NCI-H2227 treated with DMSO at 0.1 percent for 48 hours (cell line): Measurements from ENCODE around the gene REC8.
A peak's percentile ranks its signal among the peaks of the same experiment; 100 is the strongest.
"Not testable (repeated sequence)": the region's sequence is repeated elsewhere in the genome, so short reads cannot be mapped to it uniquely, and the experiment has no call there.

Experiments
- DNase-seq: peaks from one replicate; lab custom pipeline; 2025; lab: John Stamatoyannopoulos, UW

REC8 gene

GRCh38 chr14:24204163-24205146 lies 32.6 kb downstream of the REC8 start:
- DNase-seq, result no peak

- DNase-seq, result no peak
Observed at GRCh38 chr14:24206260-24207103, 34.6 kb downstream of the REC8 start.

GRCh38 chr14:24207104-24207551 lies 35.2 kb downstream of the REC8 start:
- no peak for DNase-seq

- no peak for DNase-seq
Observed at GRCh38 chr14:24207625-24208024, 35.7 kb downstream of the REC8 start.

GRCh38 chr14:24211311-24211710 lies 39.4 kb downstream of the REC8 start:
- DNase-seq, result no peak

GRCh38 chr14:24212924-24213865 lies 41.3 kb downstream of the REC8 start, which contains the start of gene CHMP4A:
TSS of gene CHMP4A (minus strand) at chr14:24213488. CDS start at chr14:24213439, 49 bp downstream.
- DNase-seq, result peak; percentile 95

- no peak for DNase-seq
Observed at GRCh38 chr14:24213866-24214662, 42.2 kb downstream of the REC8 start.

GRCh38 chr14:24215495-24216344 lies 43.8 kb downstream of the REC8 start, which contains the start of gene MDP1:
TSS of gene MDP1 (minus strand) at chr14:24216066. CDS start at chr14:24215955, 111 bp downstream.
- DNase-seq, result peak; percentile 83

- no peak for DNase-seq
Observed at GRCh38 chr14:24216345-24216699, 44.4 kb downstream of the REC8 start.

GRCh38 chr14:24216876-24217275 lies 45.0 kb downstream of the REC8 start:
- DNase-seq, result not testable (repeated sequence)

- DNase-seq, result no peak
Observed at GRCh38 chr14:24219080-24219479, 47.2 kb downstream of the REC8 start.

GRCh38 chr14:24219521-24219920 lies 47.6 kb downstream of the REC8 start:
- DNase-seq, result no peak

GRCh38 chr14:24222987-24223386 lies 51.1 kb downstream of the REC8 start:
- not testable (repeated sequence) for DNase-seq

GRCh38 chr14:24224618-24225071 lies 52.8 kb downstream of the REC8 start:
- no peak for DNase-seq

- DNase-seq, result no peak
Observed at GRCh38 chr14:24226473-24226872, 54.6 kb downstream of the REC8 start.

- DNase-seq, result no peak
Observed at GRCh38 chr14:24228902-24229301, 57.0 kb downstream of the REC8 start.
